Stimulated activated naive CD8-positive, alpha-beta T cell treated with anti-CD3 and anti-CD28 coated beads, Interleukin-15, amount 100 ng/mL, for 72 hours (primary cell): ENCODE results near the gene KRTAP10-3.
"Not testable (repeated sequence)": the region's sequence is repeated elsewhere in the genome, so short reads cannot be mapped to it uniquely, and the experiment has no call there.

Experiments
- ATAC-seq: fragments of 150-1000 bp; cut with Tn5 transposase; 2 replicates; pipeline ENCODE4 v1.10.0; 2021; ENCODE audit warnings: mild to moderate bottlenecking, moderate library complexity
- DNase-seq, 2 donors: peaks; one replicate each; pipeline ENCODE4 v3.0.0; 2021 to 2022
- H3K27ac Mint-ChIP-seq, 2 donors: one replicate each; pipeline ENCODE4 v1.8.0; 2022; ENCODE audit warnings: mild to moderate bottlenecking in 2 of 2, mixed read lengths in 2 of 2, moderate library complexity in 2 of 2
- H3K27me3 Mint-ChIP-seq: one replicate; pipeline ENCODE4 v1.8.0; 2022; ENCODE audit warnings: mixed read lengths
- H3K4me1 Mint-ChIP-seq: one replicate; pipeline ENCODE4 v1.8.0; 2022; ENCODE audit warnings: mild to moderate bottlenecking, mixed read lengths
- H3K4me3 Mint-ChIP-seq, 2 donors: one replicate each; pipeline ENCODE4 v1.8.0; 2022; ENCODE audit warnings: mild to moderate bottlenecking in 2 of 2, mixed read lengths in 2 of 2, moderate library complexity in 1 of 2
- H3K9me3 Mint-ChIP-seq, 2 donors: one replicate each; pipeline ENCODE4 v1.8.0; 2022; ENCODE audit warnings: mixed read lengths in 2 of 2

Gene KRTAP10-3, protein sequence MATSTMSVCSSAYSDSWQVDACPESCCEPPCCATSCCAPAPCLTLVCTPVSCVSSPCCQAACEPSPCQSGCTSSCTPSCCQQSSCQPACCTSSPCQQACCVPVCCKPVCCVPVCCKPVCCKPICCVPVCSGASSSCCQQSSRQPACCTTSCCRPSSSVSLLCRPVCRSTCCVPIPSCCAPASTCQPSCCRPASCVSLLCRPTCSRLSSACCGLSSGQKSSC

DNA sequence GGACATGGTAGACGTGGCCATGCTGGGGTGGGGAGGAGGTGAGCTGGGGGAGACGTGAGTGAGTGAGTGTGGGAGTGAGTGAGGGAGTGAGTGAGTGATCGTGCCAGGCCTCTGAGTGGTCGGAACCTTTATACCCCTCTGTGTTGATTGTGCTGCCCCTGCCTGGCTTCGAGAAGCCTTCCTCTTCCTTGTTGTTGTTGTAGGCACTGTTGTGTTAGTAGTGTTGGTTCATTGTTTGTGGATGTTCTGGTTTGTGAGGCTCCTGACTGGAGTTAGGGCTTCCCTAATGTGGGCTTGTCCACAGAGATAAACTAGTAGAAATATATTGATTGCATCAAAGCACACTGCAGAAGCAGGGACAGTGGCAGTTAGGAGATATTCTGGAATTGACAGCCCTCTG lies at the start of gene KRTAP10-3:
KRTAP10-3 (minus strand) TSS at position 101 of the 400 bp plus-strand sequence; CDS start at position 21, 80 bp downstream.
- peaks cover 28 to 51% of the 10 kb centered on the region in 2 donors for H3K9me3 Mint-ChIP-seq
- no peaks in the 10 kb centered on the region for H3K4me1 Mint-ChIP-seq
- H3K27ac Mint-ChIP-seq: peak within 1 kb of the TSS in 1 of 2 donors; percentile 47
- no peak within 1 kb of the TSS for H3K4me3 Mint-ChIP-seq
- H3K27me3 Mint-ChIP-seq: no peaks in the 10 kb centered on the region
- DNase-seq (no peak), ATAC-seq (no peak)

DNA sequence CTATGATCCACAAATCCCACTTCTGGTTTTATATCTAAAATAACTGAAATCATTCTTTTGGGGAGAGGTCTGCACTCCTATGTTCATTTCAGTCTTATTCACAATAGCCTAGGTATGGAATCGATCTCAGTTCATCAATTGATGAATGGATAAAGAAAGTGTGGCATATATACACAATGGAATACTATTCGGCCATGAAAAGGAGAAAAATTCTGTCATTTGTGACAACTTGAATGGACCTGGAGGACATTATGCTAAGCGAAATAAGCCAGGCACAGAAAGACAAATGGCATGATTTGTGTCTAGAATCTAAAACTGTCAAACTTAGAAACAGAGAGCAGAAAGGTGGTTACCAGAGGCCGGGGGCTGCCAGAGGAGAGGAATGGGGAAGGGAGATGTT lies 47.9 kb upstream of the KRTAP10-3 start:
- Mint-ChIP-seq H3K4me1 (no peaks in the 10 kb centered on the region), H3K9me3 (peaks cover 32 to 48% of the 10 kb centered on the region in 2 donors), H3K27ac (no peak overlapping the region), H3K4me3 (no peak overlapping the region), H3K27me3 (no peaks in the 10 kb centered on the region)
- no peak for ATAC-seq
- DNase-seq: no peak

DNA sequence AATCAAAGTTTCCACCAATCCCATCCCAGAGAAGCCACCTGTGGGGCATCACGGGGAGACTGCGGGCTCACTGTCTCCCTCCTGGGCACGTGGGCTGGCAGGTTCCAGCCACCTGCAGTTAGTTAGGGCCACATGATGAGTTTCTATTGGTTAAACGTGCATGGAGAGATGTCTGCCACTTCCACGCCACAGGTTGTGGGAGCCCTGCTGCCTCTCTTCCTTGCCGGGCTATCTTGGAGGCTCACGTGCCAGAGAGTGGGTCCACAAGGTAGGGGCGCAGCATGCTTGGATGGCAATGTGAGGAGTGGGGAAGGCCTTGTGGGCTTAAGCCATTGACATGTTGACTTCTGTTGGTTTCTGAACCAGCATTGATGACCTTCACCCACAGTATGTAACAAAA lies 45.3 kb upstream of the KRTAP10-3 start:
- H3K4me3 Mint-ChIP-seq: no peak overlapping the region
- DNase-seq (no peak), ATAC-seq (no peak)
- peak overlapping the region in 1 of 2 donors; percentile 25 for H3K27ac Mint-ChIP-seq
- H3K27me3 Mint-ChIP-seq: no peaks in the 10 kb centered on the region
- peaks cover 12 to 22% of the 10 kb centered on the region in 2 donors for H3K9me3 Mint-ChIP-seq
- H3K4me1 Mint-ChIP-seq: no peaks in the 10 kb centered on the region

DNA sequence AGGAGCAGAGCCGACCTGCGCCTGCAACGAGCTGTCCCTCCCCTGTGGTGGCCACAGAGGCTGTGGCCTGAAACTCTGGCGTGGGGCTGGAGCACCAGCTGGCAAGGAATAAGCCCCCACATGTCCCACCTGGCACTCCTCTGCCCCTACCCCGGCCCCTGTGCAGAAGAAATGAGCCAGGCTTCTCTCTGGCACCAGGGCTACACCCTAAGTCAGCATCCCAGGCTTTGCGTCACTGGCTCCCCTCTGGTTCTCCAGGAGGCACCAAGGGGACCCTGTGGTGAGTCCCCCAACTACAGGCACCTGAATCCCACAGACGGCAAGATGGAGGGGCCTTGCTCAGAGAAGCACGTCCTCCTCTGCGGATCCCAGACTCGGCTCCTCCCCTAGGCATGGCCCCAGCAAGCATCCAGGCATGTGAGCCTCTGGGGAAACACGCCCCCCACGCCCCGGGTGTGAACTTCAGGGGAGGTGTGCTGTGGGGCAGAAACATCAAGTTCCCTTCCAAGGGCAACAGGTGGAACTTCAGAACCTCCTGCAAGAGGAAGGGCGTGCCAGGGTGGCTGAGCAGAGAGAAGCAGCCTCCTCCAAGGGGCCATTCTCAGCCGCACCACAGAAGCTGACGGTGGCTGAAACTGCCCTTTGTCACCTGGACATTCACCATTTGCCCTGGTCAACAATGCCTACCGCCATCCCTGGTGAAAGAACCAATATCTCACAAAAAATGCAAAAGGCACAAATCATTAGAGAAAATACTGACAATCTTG lies 44.7 kb upstream of the KRTAP10-3 start:
- Mint-ChIP-seq H3K27me3 (no peaks in the 10 kb centered on the region), H3K4me1 (no peaks in the 10 kb centered on the region), H3K9me3 (peaks cover 15 to 19% of the 10 kb centered on the region in 2 donors), H3K27ac (no peak overlapping the region), H3K4me3 (no peak overlapping the region)
- ATAC-seq (no peak), DNase-seq (no peak)

DNA sequence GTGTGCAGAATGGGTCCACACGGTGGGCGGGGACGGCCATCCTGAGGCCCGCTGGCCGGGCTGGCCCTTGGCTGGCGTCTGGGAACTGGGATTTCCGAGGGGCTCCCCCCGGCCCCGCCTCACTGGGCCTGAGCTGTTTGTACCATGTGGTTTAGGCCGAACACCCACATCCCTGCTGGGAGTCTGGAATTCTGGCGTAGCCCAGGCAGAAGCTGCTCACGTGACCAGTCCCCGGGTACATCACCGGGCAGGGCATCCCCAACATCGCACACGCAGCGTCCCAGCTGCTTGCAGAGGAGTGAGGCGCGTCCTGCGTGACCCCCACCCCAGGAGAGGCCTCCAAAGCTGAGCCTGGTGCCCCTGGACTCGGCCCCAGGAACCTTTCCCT lies 43.9 kb upstream of the KRTAP10-3 start:
- Mint-ChIP-seq H3K27ac (no peak overlapping the region), H3K4me3 (no peak overlapping the region)

DNA sequence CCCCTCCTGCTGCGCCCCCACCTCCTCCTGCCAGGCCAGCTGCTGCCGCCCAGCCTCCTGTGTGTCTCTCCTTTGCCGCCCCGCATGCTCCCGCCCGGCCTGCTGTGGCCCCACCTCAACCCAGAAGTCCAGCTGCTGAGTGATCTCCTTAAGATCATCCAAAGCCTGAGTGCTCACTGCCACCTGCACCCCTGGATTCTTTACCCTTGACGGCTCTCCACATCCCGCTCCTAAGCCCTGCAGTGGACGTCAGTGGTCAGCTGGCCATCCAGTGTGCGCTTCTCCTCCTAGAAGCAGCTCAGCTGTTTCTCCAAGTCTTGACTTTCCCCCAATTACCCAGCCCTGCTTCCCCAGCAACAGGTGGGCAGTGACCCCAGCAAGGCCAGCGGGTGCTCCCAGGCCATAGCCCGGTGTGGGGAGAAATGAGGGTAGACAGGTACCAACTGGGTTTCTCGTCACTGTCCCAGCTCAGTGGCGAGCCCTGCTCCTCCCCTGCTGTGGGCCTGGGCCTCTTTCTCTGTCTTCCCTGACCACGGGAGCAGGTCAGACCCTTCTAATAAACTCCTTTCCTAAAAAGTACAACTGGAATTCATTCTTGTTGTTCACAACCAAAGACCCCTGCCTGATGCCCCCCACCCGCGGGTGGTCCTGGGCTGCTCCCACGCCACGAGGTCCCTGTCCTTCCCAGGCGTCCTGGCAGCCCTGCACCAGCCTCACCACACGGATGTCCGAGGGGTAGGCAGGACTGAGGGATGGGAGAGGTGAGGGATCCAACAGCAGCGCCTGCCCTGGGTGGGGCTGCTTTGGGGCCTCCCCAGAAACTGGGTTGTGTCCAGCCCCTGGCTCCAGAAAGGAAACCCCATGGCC lies 43.2 kb upstream of the KRTAP10-3 start:
- ATAC-seq (no peak), DNase-seq (no peak)
- Mint-ChIP-seq H3K4me3 (no peak overlapping the region), H3K27me3 (no peaks in the 10 kb centered on the region), H3K27ac (no peak overlapping the region), H3K4me1 (no peaks in the 10 kb centered on the region), H3K9me3 (peaks cover 18 to 20% of the 10 kb centered on the region in 2 donors)

More for the DNA sequence above, 43.9 kb upstream of the KRTAP10-3 start:
- peaks cover 19 to 20% of the 10 kb centered on the region in 2 donors for H3K9me3 Mint-ChIP-seq
- DNase-seq: no peak
- no peaks in the 10 kb centered on the region for H3K27me3 Mint-ChIP-seq
- no peak for ATAC-seq
- H3K4me1 Mint-ChIP-seq: no peaks in the 10 kb centered on the region

DNA sequence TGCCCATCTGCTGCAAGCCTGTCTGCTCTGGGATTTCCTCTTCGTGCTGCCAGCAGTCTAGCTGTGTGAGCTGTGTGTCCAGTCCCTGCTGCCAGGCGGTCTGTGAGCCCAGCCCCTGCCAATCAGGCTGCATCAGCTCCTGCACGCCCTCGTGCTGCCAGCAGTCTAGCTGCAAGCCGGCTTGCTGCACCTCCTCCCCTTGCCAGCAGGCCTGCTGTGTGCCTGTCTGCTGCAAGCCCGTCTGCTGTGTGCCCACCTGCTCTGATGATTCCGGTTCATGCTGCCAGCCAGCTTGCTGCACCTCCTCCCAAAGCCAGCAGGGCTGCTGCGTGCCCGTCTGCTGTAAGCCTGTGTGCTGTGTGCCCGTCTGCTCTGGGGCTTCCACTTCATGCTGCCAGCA lies 42.5 kb upstream of the KRTAP10-3 start:
- not testable (repeated sequence) for H3K27me3 Mint-ChIP-seq, DNase-seq

DNA sequence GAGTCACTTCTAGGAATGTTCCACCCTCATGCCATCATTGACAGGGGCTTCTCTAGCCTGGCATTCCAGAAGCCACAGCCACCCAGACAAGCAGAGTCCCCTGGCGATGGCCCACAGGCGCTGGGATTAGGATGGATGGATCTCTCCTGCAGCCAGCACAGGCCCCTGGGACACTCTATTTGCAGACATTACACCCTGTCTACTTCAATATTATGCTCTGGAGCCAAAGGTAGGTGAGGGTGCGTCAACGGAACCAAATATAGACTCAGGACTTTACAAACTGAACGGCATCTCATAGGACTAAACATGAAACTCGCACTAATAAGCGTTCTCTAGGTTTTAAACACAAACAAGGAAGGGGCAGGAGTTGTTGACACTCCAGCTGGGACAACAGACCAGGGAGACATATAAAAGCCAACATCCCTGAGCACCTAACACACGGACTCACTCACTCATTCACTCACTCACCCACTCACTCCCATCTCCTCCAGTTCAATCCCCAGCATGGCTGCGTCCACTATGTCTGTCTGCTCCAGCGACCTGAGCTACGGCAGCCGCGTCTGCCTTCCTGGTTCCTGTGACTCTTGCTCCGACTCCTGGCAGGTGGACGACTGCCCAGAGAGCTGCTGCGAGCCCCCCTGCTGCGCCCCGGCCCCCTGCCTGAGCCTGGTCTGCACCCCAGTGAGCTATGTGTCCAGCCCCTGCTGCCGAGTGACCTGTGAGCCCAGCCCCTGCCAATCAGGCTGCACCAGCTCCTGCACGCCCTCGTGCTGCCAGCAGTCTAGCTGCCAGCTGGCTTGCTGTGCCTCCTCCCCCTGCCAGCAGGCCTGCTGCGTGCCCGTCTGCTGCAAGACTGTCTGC lies 41.8 kb upstream of the KRTAP10-3 start, which contains the start of gene KRTAP10-7:
KRTAP10-7 (plus strand) TSS at position 480 of the 861 bp plus-strand sequence; CDS start at position 505, 25 bp downstream.
- not testable (repeated sequence) for H3K4me3 Mint-ChIP-seq, H3K4me1 Mint-ChIP-seq, H3K27ac Mint-ChIP-seq, H3K27me3 Mint-ChIP-seq, ATAC-seq, DNase-seq
- peaks cover 12 to 20% of the 10 kb centered on the region in 2 donors for H3K9me3 Mint-ChIP-seq

More for the DNA sequence above, 42.5 kb upstream of the KRTAP10-3 start:
- not testable (repeated sequence) for ATAC-seq, H3K4me1 Mint-ChIP-seq, H3K4me3 Mint-ChIP-seq, H3K27ac Mint-ChIP-seq
- H3K9me3 Mint-ChIP-seq: peaks cover 12 to 20% of the 10 kb centered on the region in 2 donors

DNA sequence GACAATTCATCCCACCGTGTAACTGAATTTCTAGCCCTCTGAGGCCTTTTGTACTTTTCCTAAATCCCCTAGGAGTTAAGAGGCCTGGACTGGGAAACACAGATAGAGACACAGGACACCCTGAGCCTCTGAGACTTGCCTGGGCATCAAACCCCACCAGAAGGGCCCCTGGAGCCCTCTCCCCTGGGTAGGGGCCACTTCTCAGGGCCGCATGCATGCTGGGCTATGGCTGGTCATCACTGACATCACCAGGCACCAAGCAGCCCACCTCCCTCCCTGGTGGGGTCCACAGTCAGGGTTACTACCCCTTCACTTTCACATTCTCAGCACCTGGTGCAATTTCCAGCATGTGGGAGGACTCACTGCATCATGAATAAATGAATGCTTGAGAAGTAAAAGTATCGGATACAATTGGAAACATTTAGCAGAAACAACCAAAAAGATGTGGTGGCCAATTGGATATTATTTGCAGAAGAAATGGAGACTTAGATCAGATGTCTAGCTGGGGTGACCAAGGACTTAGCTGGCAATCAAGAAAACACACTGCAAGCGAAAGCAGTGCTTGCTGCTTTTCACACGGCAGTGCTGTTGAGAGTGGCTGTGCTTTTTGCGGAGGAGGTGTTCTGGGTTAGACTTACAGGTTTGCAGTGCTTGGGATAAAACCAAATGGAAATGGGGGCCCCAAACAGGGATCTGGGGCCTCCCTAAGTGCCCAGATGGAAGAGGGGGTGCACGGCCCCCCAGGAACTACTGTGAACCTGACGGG lies 40.9 kb upstream of the KRTAP10-3 start:
- H3K4me3 Mint-ChIP-seq: no peak overlapping the region
- H3K9me3 Mint-ChIP-seq: peaks cover 8 to 12% of the 10 kb centered on the region in 2 donors
- no peak overlapping the region for H3K27ac Mint-ChIP-seq
- no peaks in the 10 kb centered on the region for H3K27me3 Mint-ChIP-seq
- H3K4me1 Mint-ChIP-seq: no peaks in the 10 kb centered on the region
- DNase-seq (no peak), ATAC-seq (no peak)

DNA sequence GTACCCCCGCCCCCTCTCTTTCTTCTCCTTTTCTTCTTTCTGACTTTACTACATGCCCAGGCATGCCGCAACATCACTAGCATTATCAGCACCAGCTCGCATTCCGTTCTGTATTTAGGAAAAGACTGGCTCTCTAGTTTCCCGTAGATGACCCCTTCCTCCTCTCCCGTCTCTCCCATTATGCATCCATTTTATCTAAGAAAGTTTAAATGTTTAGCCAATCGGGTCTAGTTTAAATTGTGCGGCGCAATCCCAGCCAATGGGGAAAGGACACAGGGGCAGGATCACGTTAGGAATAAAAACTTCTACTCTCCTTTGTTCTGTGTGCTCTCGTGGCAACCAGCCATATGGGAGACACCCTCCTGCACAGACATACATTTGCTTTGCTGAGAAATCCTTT lies 39.5 kb upstream of the KRTAP10-3 start:
- H3K27me3 Mint-ChIP-seq: no peaks in the 10 kb centered on the region
- no peak overlapping the region for H3K4me3 Mint-ChIP-seq
- no peak overlapping the region for H3K27ac Mint-ChIP-seq
- no peak for DNase-seq
- no peaks in the 10 kb centered on the region for H3K4me1 Mint-ChIP-seq
- H3K9me3 Mint-ChIP-seq: peaks cover 0 to 11% of the 10 kb centered on the region in 2 donors
- ATAC-seq: no peak

DNA sequence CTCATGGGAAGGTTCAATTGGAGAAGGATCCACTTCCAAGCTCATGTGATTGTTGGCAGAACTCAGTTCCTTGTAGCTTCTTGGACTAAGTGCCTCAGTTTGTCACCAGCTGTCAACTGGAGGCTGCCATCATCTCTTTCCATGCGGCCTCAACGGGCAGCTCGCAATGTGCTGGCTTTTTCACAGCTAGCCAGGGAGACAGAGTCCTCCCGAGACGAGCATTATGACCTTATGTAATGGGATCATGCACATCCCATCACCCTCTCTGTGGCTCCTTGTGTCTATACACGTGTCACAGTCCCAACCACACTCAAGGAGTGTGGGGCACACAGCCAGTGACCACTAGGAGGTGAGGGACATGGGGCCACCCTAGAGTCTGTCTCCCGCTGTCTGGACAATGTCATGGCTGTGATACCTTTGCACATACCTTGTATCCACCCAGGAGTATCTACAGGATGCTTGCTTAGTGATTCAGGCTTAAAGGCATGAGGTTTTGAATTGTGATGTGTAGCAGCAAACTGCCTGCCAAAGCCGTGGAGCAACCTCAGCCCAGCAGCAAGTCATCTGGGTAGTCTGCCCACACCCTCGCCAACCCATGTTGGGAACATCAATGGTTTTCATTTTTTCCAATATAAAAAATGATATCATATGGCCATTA lies 37.6 kb upstream of the KRTAP10-3 start:
- DNase-seq (no peak), ATAC-seq (no peak)
- H3K4me1 Mint-ChIP-seq: peaks cover 7% of the 10 kb centered on the region
- peaks cover 0 to 11% of the 10 kb centered on the region in 2 donors for H3K9me3 Mint-ChIP-seq
- H3K27ac Mint-ChIP-seq: no peak overlapping the region
- peaks cover 8% of the 10 kb centered on the region for H3K27me3 Mint-ChIP-seq
- no peak overlapping the region for H3K4me3 Mint-ChIP-seq

DNA sequence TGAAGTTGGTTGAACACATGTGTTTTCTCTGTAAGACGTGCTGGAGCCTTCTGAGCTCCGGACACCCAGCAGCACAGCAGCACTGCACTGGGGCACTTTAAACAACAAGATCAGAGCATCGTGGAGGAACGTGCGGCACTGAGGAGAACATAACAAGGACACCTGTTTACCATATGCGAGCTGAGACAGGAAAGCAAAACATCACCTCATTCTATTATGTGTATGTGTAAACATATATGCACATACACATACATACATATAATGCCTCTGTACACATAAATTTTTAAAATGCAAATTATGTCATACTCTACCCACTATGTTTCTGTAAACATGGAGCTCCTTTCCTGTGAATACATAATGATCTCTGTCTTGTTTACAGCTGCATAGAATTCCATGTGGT lies 36.9 kb upstream of the KRTAP10-3 start:
- Mint-ChIP-seq H3K27ac (no peak overlapping the region), H3K4me1 (peaks cover 8% of the 10 kb centered on the region), H3K4me3 (no peak overlapping the region), H3K9me3 (peaks cover 0 to 11% of the 10 kb centered on the region in 2 donors), H3K27me3 (peaks cover 9% of the 10 kb centered on the region)
- ATAC-seq (no peak), DNase-seq (no peak)

DNA sequence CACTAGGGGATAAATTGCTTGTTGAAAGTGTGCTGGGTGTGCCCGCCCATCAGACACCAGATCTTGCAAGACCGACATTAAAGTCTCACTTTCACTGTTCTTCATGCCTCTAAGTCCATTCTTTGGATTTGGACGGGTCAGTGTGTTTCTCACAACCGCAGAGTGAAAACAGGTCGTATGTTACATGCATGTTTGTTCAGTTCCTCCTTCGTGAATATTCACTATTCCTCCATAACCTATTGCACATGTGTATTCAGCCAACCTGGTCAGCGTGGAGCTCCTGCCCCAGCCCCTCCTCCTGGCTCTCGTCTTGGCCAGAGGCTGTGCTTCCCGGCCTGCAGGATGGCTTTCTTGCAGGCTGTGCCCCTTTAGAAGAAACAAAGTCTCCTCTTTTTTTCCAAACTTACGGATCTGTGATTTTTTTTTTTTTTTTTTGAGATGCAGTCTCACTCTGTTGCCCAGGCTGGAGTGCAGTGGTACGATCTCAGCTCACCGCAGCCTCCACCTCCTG lies 35.9 kb upstream of the KRTAP10-3 start:
- ATAC-seq: no peak
- Mint-ChIP-seq H3K4me3 (no peak overlapping the region), H3K4me1 (peaks cover 8% of the 10 kb centered on the region), H3K9me3 (peaks cover 0 to 11% of the 10 kb centered on the region in 2 donors), H3K27me3 (peaks cover 13% of the 10 kb centered on the region), H3K27ac (no peak overlapping the region)
- DNase-seq: no peak
